RWPE1 (cell line): ENCODE measurements around the gene TPM2.

Experiments
- CTCF ChIA-PET: fragments of 350-600 bp; sonication (Branson Sonifier 250); formaldehyde crosslinking; extraction: SDS; loops from one replicate; lab custom pipeline; 2021; lab: Yijun Ruan, JAX
- POLR2A ChIA-PET: fragments of 400-600 bp; formaldehyde crosslinking; extraction: SDS; loops from one replicate; lab custom pipeline; 2020; ENCODE audit warnings: antibody characterized with exemption; ENCODE audit not compliant: low non-redundant PET; lab: Yijun Ruan, JAX
- DNase-seq: peaks from one replicate; pipeline ENCODE4 v3.0.0; 2012; ENCODE audit warnings: low spot score
- H3K27ac ChIP-seq: fragments of 450-650 bp; 2 replicates; pipeline ENCODE4 v1.5.1; 2017
- TF ChIP-seq, protein P1 (sequence below): fragments of 450-650 bp; conservative IDR thresholded peaks from 2 replicates; pipeline ENCODE4 v1.5.1; 2017; ENCODE audit warnings: low read depth, mild to moderate bottlenecking

TPM2 gene

GRCh38 chr9:35687972-35688557 lies 1.7 kb downstream of the TPM2 start:
- CTCF ChIA-PET: interaction anchor here (0.8 to 1.8 kb wide), 3 partner anchors 9 to 42 kb away, joined by 3 to 6 read pairs (median 4); no protein-coding TSS in a partner anchor
- TF ChIP-seq, protein P1, sequence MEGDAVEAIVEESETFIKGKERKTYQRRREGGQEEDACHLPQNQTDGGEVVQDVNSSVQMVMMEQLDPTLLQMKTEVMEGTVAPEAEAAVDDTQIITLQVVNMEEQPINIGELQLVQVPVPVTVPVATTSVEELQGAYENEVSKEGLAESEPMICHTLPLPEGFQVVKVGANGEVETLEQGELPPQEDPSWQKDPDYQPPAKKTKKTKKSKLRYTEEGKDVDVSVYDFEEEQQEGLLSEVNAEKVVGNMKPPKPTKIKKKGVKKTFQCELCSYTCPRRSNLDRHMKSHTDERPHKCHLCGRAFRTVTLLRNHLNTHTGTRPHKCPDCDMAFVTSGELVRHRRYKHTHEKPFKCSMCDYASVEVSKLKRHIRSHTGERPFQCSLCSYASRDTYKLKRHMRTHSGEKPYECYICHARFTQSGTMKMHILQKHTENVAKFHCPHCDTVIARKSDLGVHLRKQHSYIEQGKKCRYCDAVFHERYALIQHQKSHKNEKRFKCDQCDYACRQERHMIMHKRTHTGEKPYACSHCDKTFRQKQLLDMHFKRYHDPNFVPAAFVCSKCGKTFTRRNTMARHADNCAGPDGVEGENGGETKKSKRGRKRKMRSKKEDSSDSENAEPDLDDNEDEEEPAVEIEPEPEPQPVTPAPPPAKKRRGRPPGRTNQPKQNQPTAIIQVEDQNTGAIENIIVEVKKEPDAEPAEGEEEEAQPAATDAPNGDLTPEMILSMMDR: no peak
- H3K27ac ChIP-seq: peak overlapping the region; percentile 93
- no peak for DNase-seq
- POLR2A ChIA-PET: interaction anchor here (1.3 to 2.1 kb wide), 2 partner anchors 9 to 23 kb away, joined by 3 to 6 read pairs; partner anchors contain the start of gene ARHGEF39

- H3K27ac ChIP-seq: peak overlapping the region; percentile 93
- ChIA-PET CTCF (interaction anchor here (1.7 kb wide), 1 partner anchor 10 kb away, joined by 6 read pairs; no protein-coding TSS in a partner anchor), POLR2A (no interaction called here)
- DNase-seq: no peak
- TF ChIP-seq, protein P1: no peak
These were observed 2.4 kb downstream of the TPM2 start for GRCh38 chr9:35687306-35687705.

- ChIA-PET POLR2A (no interaction called here), CTCF (interaction anchor here (0.7 to 1.3 kb wide), 3 partner anchors 10 to 50 kb away, joined by 3 to 6 read pairs (median 4); partner anchors contain the start of genes CCDC107 and RMRP)
- DNase-seq: no peak
- H3K27ac ChIP-seq: peak overlapping the region; percentile 9
- TF ChIP-seq, protein P1: no peak
These were observed 3.2 kb downstream of the TPM2 start for GRCh38 chr9:35686222-35687203.

DNA sequence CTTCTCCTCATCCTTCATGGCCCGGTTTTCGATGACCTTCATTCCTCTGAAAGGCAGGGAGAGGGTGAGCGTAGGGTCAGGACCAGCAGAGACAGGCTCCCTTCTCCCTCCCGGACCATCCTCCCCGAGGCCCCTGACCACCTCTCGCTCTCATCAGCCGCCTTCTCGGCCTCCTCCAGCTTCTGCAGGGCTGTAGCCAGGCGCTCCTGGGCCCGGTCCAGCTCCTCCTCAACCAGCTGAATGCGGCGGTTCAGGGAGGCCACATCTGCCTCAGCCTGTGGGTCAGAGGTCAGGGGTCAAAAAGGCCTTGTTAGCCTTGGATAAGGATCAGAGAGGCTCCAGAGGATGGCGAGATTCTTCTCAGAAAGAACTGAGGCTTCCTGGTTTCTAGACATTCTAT lies 4.2 kb downstream of the TPM2 start:
- TF ChIP-seq, protein P1: no peak
- DNase-seq: no peak
- ChIA-PET CTCF (interaction anchor here (1.1 kb wide), 1 partner anchor 11 kb away, joined by 6 read pairs; no protein-coding TSS in a partner anchor), POLR2A (interaction anchor here (0.6 kb wide), 1 partner anchor 193 kb away, joined by 6 read pairs; no protein-coding TSS in a partner anchor)
- H3K27ac ChIP-seq: peak overlapping the region; percentile 9

DNA sequence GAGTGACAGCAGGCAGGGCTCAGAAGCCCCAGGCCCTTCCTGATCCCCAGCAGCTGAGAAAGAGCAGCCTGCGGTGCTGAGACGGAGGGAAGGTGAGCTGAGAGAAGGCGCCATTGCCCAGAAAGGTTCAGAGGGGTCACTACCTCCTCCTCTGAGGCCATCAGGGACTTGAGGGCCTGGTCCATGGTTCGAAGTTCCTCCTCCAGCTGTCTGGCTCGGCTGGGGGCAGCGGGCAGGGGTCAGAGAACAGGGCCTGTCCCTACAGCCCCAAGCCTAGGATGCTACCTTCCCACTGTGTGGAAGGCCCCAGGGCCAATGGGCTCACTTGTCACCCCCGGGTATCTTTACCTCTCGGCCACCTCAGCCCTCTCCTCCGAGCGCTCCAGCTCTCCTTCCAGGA lies 4.8 kb downstream of the TPM2 start:
- H3K27ac ChIP-seq: peak overlapping the region; percentile 9
- TF ChIP-seq, protein P1: no peak
- POLR2A ChIA-PET: interaction anchor here (0.6 kb wide), 1 partner anchor 192 kb away, joined by 6 read pairs; no protein-coding TSS in a partner anchor
- DNase-seq: no peak
- CTCF ChIA-PET: interaction anchor here (0.6 to 1.1 kb wide), 3 partner anchors 12 to 38 kb away, joined by 3 to 6 read pairs (median 3); no protein-coding TSS in a partner anchor

GRCh38 chr9:35683323-35683722 lies 6.4 kb downstream of the TPM2 start:
- TF ChIP-seq, protein P1: no peak
- CTCF ChIA-PET: interaction anchor here (0.6 to 1.0 kb wide), 2 partner anchors 13 to 217 kb away, joined by 5 to 7 read pairs; no protein-coding TSS in a partner anchor
- H3K27ac ChIP-seq: peak overlapping the region; percentile 60
- POLR2A ChIA-PET: no interaction called here
- no peak for DNase-seq
